Parathyroid adenoma (tissue), 2 donors: ENCODE data around the gene CACNA1C.

Experiments used
- H2AFZ ChIP-seq: fragments of 300-600 bp; sonication (generic); one replicate; pipeline ENCODE4 v1.7.0; 2017; ENCODE audit warnings: antibody characterized with exemption, mild to moderate bottlenecking
- H3K27ac ChIP-seq: fragments of 300-600 bp; sonication (generic); one replicate; pipeline ENCODE4 v1.7.0; 2017
- H3K27me3 ChIP-seq: fragments of 300-600 bp; sonication (generic); one replicate; pipeline ENCODE4 v1.7.0; 2017; ENCODE audit warnings: low read length; ENCODE audit not compliant: control insufficient read depth, insufficient read depth
- H3K36me3 ChIP-seq: fragments of 300-600 bp; sonication (generic); one replicate; pipeline ENCODE4 v1.7.0; 2017; ENCODE audit warnings: low read length; ENCODE audit not compliant: control insufficient read depth, insufficient read depth
- H3K4me1 ChIP-seq: fragments of 300-600 bp; sonication (generic); one replicate; pipeline ENCODE4 v1.7.0; 2017; ENCODE audit warnings: control low read depth
- H3K4me2 ChIP-seq: fragments of 300-600 bp; sonication (generic); one replicate; pipeline ENCODE4 v1.7.0; 2017; ENCODE audit warnings: low read length
- H3K4me3 ChIP-seq: fragments of 300-600 bp; sonication (generic); one replicate; pipeline ENCODE4 v1.7.0; 2017; ENCODE audit warnings: low read depth, low read length
- H3K79me2 ChIP-seq: fragments of 300-600 bp; sonication (generic); one replicate; pipeline ENCODE4 v1.7.0; 2017; ENCODE audit warnings: control low read depth
- H3K9ac ChIP-seq: fragments of 300-600 bp; sonication (generic); one replicate; pipeline ENCODE4 v1.7.0; 2017; ENCODE audit warnings: mild to moderate bottlenecking
- H3K9me3 ChIP-seq: fragments of 300-600 bp; sonication (generic); one replicate; pipeline ENCODE4 v1.7.0; 2017; ENCODE audit warnings: low read length; ENCODE audit not compliant: control insufficient read depth
- TF ChIP-seq, protein P1 (sequence below): fragments of 300-600 bp; sonication (generic); IDR thresholded peaks from one replicate; pipeline ENCODE4 v1.7.0; 2017; ENCODE audit warnings: antibody characterized with exemption, mild to moderate bottlenecking
- donor health status: primary hyperparathyroidism.

Gene CACNA1C

GRCh38 chr12:2138294-2138693 is 85.5 kb downstream of the CACNA1C start:
- H3K4me1 ChIP-seq, result no peaks in the 10 kb centered on the region
- H3K79me2 ChIP-seq, result no peaks in the 10 kb centered on the region
- no peak overlapping the region for H3K27ac ChIP-seq
- TF ChIP-seq, protein P1, sequence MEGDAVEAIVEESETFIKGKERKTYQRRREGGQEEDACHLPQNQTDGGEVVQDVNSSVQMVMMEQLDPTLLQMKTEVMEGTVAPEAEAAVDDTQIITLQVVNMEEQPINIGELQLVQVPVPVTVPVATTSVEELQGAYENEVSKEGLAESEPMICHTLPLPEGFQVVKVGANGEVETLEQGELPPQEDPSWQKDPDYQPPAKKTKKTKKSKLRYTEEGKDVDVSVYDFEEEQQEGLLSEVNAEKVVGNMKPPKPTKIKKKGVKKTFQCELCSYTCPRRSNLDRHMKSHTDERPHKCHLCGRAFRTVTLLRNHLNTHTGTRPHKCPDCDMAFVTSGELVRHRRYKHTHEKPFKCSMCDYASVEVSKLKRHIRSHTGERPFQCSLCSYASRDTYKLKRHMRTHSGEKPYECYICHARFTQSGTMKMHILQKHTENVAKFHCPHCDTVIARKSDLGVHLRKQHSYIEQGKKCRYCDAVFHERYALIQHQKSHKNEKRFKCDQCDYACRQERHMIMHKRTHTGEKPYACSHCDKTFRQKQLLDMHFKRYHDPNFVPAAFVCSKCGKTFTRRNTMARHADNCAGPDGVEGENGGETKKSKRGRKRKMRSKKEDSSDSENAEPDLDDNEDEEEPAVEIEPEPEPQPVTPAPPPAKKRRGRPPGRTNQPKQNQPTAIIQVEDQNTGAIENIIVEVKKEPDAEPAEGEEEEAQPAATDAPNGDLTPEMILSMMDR, result no peak
- no peak overlapping the region for H3K4me3 ChIP-seq
- no peaks in the 10 kb centered on the region for H3K36me3 ChIP-seq
- no peak overlapping the region for H2AFZ ChIP-seq
- H3K9ac ChIP-seq, result no peak overlapping the region
- no peaks in the 10 kb centered on the region for H3K27me3 ChIP-seq
- no peak overlapping the region for H3K4me2 ChIP-seq
- no peaks in the 10 kb centered on the region for H3K9me3 ChIP-seq

DNA sequence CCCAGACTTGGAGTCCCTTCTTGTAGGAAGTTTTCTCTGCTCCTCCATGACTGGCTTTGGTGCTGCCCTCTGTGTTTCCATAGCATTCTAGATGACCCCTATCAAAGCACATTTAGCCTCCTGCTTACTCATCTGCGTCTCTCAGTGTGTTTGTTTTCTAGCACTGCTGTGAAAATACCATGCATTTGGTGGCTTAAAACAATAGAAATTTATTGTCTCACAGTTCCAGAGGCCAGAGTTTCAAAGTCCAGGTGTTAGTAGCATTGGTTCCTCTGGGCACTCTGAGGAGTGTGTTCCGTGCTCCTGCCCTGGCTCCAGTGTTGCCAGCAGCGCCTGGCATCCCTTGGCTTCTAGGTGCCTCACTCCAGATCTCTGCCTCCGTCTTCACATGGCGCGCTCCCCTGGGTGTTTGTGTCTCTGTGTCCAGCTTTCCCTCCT is 86.1 kb downstream of the CACNA1C start:
- no peak overlapping the region for H3K4me2 ChIP-seq
- TF ChIP-seq, protein P1, result no peak
- no peaks in the 10 kb centered on the region for H3K9me3 ChIP-seq
- no peak overlapping the region for H2AFZ ChIP-seq
- H3K36me3 ChIP-seq, result no peaks in the 10 kb centered on the region
- no peaks in the 10 kb centered on the region for H3K27me3 ChIP-seq
- H3K4me3 ChIP-seq, result no peak overlapping the region
- H3K27ac ChIP-seq, result no peak overlapping the region
- no peaks in the 10 kb centered on the region for H3K79me2 ChIP-seq
- H3K9ac ChIP-seq, result no peak overlapping the region
- no peaks in the 10 kb centered on the region for H3K4me1 ChIP-seq

GRCh38 chr12:2139651-2140050 is 86.9 kb downstream of the CACNA1C start:
- Histone ChIP-seq H3K4me2 (no peak overlapping the region), H3K36me3 (no peaks in the 10 kb centered on the region), H3K27me3 (no peaks in the 10 kb centered on the region), H3K79me2 (no peaks in the 10 kb centered on the region), H3K27ac (no peak overlapping the region), H3K4me3 (no peak overlapping the region), H3K9ac (no peak overlapping the region), H3K9me3 (no peaks in the 10 kb centered on the region), H2AFZ (no peak overlapping the region), H3K4me1 (no peaks in the 10 kb centered on the region)
- TF ChIP-seq, protein P1, result no peak

GRCh38 chr12:2140858-2141519 is 88.2 kb downstream of the CACNA1C start:
- TF ChIP-seq, protein P1, result no peak
- no peak overlapping the region for H3K9ac ChIP-seq
- no peak overlapping the region for H3K4me2 ChIP-seq
- H3K27me3 ChIP-seq, result no peaks in the 10 kb centered on the region
- no peak overlapping the region for H3K27ac ChIP-seq
- no peaks in the 10 kb centered on the region for H3K36me3 ChIP-seq
- H3K79me2 ChIP-seq, result no peaks in the 10 kb centered on the region
- no peak overlapping the region for H2AFZ ChIP-seq
- no peak overlapping the region for H3K4me3 ChIP-seq
- H3K4me1 ChIP-seq, result no peaks in the 10 kb centered on the region
- H3K9me3 ChIP-seq, result no peaks in the 10 kb centered on the region

DNA sequence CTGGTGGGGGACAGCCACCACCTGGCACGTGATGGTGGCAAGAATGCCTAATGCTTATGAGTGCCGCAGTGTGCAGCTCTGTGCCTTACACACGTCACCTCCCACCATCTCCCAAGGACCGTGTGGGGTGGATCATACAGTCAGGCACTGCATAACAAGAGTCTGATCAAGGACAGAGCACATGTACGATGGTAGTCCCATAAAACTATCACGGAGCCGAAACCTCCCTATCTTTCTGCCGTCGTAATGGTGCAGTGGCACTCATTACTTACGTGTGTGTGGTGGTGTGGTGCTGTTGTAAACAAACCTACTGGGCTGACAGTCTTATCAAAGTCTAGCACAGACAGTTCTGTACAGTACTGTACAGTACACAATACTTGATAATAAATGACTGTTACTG is 89.3 kb downstream of the CACNA1C start:
- no peaks in the 10 kb centered on the region for H3K79me2 ChIP-seq
- no peak overlapping the region for H3K4me3 ChIP-seq
- no peaks in the 10 kb centered on the region for H3K36me3 ChIP-seq
- no peaks in the 10 kb centered on the region for H3K4me1 ChIP-seq
- no peaks in the 10 kb centered on the region for H3K9me3 ChIP-seq
- no peak overlapping the region for H3K27ac ChIP-seq
- no peaks in the 10 kb centered on the region for H3K27me3 ChIP-seq
- H3K4me2 ChIP-seq, result no peak overlapping the region
- no peak overlapping the region for H2AFZ ChIP-seq
- H3K9ac ChIP-seq, result no peak overlapping the region
- TF ChIP-seq, protein P1, result no peak
